ENCODE measurements around the gene XAF1. TPM values are rescaled to one million over a fixed set of nuclear protein-coding genes. Genes with fewer than 3 reads are reported as not detected.

XAF1 gene
- total RNA-seq, 1 experiment from 2014 or later, result 0.20 TPM

DNA sequence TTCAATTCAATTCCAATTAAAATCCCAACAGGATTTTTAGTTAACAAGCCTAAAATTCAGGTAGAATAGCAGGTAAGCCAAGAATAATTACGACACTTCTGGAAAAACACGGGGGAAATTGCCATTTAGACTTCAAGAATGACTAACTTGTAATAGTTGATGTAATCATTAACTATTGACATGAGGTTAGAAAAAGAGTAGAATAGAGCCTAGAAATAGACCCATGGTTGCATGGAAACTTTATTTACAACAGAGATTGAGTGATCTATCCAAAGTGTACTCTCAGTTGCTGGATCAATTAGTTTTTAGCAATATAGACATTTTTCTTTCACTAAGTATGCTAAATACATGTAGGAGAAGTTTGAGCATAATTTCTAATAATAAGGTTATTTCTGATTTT, 39.1 kb upstream of the XAF1 start (continued):
- TF ChIP-seq, protein P1, sequence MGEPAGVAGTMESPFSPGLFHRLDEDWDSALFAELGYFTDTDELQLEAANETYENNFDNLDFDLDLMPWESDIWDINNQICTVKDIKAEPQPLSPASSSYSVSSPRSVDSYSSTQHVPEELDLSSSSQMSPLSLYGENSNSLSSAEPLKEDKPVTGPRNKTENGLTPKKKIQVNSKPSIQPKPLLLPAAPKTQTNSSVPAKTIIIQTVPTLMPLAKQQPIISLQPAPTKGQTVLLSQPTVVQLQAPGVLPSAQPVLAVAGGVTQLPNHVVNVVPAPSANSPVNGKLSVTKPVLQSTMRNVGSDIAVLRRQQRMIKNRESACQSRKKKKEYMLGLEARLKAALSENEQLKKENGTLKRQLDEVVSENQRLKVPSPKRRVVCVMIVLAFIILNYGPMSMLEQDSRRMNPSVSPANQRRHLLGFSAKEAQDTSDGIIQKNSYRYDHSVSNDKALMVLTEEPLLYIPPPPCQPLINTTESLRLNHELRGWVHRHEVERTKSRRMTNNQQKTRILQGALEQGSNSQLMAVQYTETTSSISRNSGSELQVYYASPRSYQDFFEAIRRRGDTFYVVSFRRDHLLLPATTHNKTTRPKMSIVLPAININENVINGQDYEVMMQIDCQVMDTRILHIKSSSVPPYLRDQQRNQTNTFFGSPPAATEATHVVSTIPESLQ (CRISPR knock-in tag; IDR thresholded peaks at IDR 0.05), result no peak
- no peak for TF ChIP-seq NR1H2 (CRISPR knock-in tag; IDR thresholded peaks at IDR 0.05)
- TF ChIP-seq TEAD1 (CRISPR knock-in tag; IDR thresholded peaks at IDR 0.05), result no peak
- TF ChIP-seq, protein P2, sequence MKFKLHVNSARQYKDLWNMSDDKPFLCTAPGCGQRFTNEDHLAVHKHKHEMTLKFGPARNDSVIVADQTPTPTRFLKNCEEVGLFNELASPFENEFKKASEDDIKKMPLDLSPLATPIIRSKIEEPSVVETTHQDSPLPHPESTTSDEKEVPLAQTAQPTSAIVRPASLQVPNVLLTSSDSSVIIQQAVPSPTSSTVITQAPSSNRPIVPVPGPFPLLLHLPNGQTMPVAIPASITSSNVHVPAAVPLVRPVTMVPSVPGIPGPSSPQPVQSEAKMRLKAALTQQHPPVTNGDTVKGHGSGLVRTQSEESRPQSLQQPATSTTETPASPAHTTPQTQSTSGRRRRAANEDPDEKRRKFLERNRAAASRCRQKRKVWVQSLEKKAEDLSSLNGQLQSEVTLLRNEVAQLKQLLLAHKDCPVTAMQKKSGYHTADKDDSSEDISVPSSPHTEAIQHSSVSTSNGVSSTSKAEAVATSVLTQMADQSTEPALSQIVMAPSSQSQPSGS (CRISPR knock-in tag; IDR thresholded peaks at IDR 0.05; ENCODE audit: borderline replicate concordance, low read depth), result no peak

- Mint-ChIP-seq H3K9me3 (peaks cover 18% of the 10 kb centered on the region), H3K4me3 (no peak overlapping the region), H3K27ac (no peak overlapping the region), H3K4me1 (no peaks in the 10 kb centered on the region), H3K36me3 (peaks cover 8% of the 10 kb centered on the region), H3K27me3 (ENCODE audit: low read depth) (peaks cover 64% of the 10 kb centered on the region)
- ATAC-seq, result no peak
- POLR2A ChIA-PET, result no interaction called here
- DNase-seq (ENCODE audit: low spot score), result no peak
- TF ChIP-seq EMX1 (CRISPR knock-in tag; IDR thresholded peaks at IDR 0.05) (no peak), HMGA2 (CRISPR knock-in tag; IDR thresholded peaks at IDR 0.05) (no peak), ATF1 (CRISPR knock-in tag; IDR thresholded peaks at IDR 0.05) (no peak), PRDM15 (CRISPR knock-in tag; IDR thresholded peaks at IDR 0.05) (no peak), CREB1 (CRISPR knock-in tag; IDR thresholded peaks at IDR 0.05) (no peak), GRHL2 (CRISPR knock-in tag; IDR thresholded peaks at IDR 0.05; ENCODE audit: insufficient replicate concordance, severe bottlenecking) (no peak), TEAD4 (CRISPR knock-in tag; IDR thresholded peaks at IDR 0.05) (no peak), ZBTB21 (CRISPR knock-in tag; IDR thresholded peaks at IDR 0.05; ENCODE audit: borderline replicate concordance) (no peak), ZNF671 (CRISPR knock-in tag; IDR thresholded peaks at IDR 0.05) (no peak), SP1 (CRISPR knock-in tag; conservative IDR thresholded peaks at IDR 0.05) (no peak)
- TF ChIP-seq, protein P3, sequence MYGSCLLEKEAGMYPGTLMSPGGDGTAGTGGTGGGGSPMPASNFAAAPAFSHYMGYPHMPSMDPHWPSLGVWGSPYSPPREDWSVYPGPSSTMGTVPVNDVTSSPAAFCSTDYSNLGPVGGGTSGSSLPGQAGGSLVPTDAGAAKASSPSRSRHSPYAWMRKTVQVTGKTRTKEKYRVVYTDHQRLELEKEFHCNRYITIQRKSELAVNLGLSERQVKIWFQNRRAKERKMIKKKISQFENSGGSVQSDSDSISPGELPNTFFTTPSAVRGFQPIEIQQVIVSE (CRISPR knock-in tag; IDR thresholded peaks at IDR 0.05; ENCODE audit: borderline replicate concordance), result no peak
- TF ChIP-seq, protein P4, sequence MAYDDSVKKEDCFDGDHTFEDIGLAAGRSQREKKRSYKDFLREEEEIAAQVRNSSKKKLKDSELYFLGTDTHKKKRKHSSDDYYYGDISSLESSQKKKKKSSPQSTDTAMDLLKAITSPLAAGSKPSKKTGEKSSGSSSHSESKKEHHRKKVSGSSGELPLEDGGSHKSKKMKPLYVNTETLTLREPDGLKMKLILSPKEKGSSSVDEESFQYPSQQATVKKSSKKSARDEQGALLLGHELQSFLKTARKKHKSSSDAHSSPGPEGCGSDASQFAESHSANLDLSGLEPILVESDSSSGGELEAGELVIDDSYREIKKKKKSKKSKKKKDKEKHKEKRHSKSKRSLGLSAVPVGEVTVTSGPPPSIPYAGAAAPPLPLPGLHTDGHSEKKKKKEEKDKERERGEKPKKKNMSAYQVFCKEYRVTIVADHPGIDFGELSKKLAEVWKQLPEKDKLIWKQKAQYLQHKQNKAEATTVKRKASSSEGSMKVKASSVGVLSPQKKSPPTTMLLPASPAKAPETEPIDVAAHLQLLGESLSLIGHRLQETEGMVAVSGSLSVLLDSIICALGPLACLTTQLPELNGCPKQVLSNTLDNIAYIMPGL (CRISPR knock-in tag; IDR thresholded peaks at IDR 0.05), result no peak
- TF ChIP-seq, protein P5, sequence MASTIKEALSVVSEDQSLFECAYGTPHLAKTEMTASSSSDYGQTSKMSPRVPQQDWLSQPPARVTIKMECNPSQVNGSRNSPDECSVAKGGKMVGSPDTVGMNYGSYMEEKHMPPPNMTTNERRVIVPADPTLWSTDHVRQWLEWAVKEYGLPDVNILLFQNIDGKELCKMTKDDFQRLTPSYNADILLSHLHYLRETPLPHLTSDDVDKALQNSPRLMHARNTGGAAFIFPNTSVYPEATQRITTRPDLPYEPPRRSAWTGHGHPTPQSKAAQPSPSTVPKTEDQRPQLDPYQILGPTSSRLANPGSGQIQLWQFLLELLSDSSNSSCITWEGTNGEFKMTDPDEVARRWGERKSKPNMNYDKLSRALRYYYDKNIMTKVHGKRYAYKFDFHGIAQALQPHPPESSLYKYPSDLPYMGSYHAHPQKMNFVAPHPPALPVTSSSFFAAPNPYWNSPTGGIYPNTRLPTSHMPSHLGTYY (CRISPR knock-in tag; IDR thresholded peaks at IDR 0.05), result no peak
- TF ChIP-seq, protein P6, sequence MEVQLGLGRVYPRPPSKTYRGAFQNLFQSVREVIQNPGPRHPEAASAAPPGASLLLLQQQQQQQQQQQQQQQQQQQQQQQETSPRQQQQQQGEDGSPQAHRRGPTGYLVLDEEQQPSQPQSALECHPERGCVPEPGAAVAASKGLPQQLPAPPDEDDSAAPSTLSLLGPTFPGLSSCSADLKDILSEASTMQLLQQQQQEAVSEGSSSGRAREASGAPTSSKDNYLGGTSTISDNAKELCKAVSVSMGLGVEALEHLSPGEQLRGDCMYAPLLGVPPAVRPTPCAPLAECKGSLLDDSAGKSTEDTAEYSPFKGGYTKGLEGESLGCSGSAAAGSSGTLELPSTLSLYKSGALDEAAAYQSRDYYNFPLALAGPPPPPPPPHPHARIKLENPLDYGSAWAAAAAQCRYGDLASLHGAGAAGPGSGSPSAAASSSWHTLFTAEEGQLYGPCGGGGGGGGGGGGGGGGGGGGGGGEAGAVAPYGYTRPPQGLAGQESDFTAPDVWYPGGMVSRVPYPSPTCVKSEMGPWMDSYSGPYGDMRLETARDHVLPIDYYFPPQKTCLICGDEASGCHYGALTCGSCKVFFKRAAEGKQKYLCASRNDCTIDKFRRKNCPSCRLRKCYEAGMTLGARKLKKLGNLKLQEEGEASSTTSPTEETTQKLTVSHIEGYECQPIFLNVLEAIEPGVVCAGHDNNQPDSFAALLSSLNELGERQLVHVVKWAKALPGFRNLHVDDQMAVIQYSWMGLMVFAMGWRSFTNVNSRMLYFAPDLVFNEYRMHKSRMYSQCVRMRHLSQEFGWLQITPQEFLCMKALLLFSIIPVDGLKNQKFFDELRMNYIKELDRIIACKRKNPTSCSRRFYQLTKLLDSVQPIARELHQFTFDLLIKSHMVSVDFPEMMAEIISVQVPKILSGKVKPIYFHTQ (CRISPR knock-in tag; IDR thresholded peaks at IDR 0.05), result no peak
- CTCF ChIA-PET, result interaction anchor here (1.1 kb wide), 1 partner anchor 9 kb away, joined by 3 read pairs; the partner anchor contains the start of gene SLC13A5
These were observed 34.1 kb upstream of the XAF1 start for GRCh38 chr17:6721744-6722143.
